ENCODE data around the gene ENGASE.

ENGASE gene

GRCh38 chr17:79135628-79136405 lies 61.2 kb downstream of the ENGASE start:
- Histone ChIP-seq H3K36me3 (ENCODE audit: low read length) (no peaks in the 10 kb centered on the region), H3K4me3 (ENCODE audit: insufficient read depth, low read length, poor library complexity, severe bottlenecking) (no peak overlapping the region), H4K20me1 (ENCODE audit: low read depth, low read length) (no peaks in the 10 kb centered on the region), H3K27ac (ENCODE audit: low read depth, low read length) (no peak overlapping the region), H2AFZ (ENCODE audit: low read depth, low read length, severe bottlenecking) (no peak overlapping the region), H3K9me3 (ENCODE audit: insufficient read depth, low read length) (no peaks in the 10 kb centered on the region), H3K4me2 (ENCODE audit: low read depth, low read length, poor library complexity, severe bottlenecking) (no peak overlapping the region), H3K9ac (ENCODE audit: low read length) (no peak overlapping the region), H3K79me2 (ENCODE audit: insufficient read depth, low read length) (no peaks in the 10 kb centered on the region), H3K9me2 (replicated peaks; ENCODE audit: insufficient read depth, low read length) (no peaks in the 10 kb centered on the region), H3K27me3 (ENCODE audit: low read length) (no peaks in the 10 kb centered on the region), H3F3A (ENCODE audit: insufficient read depth) (no peaks in the 10 kb centered on the region)
- TF ChIP-seq CTCF (IDR thresholded peaks at IDR 0.05; ENCODE audit: insufficient read depth, low read length, poor library complexity, severe bottlenecking) (no peak), EZH2phosphoT487 (conservative IDR thresholded peaks at IDR 0.05; ENCODE audit: low read length) (no peak)

Measured in SU-DHL-6 (cell line).